DMS 273 (cell line): ENCODE data around the gene RPE65.
A peak's percentile ranks its signal among the peaks of the same experiment; 100 is the strongest.
"Not testable (repeated sequence)": the region's sequence is repeated elsewhere in the genome, so short reads cannot be mapped to it uniquely, and the experiment has no call there.

ENCODE experiments used
- DNase-seq: peaks from one replicate; lab custom pipeline; 2025; ENCODE audit not compliant: unreplicated experiment; lab: John Stamatoyannopoulos, UW

The RPE65 gene

DNA sequence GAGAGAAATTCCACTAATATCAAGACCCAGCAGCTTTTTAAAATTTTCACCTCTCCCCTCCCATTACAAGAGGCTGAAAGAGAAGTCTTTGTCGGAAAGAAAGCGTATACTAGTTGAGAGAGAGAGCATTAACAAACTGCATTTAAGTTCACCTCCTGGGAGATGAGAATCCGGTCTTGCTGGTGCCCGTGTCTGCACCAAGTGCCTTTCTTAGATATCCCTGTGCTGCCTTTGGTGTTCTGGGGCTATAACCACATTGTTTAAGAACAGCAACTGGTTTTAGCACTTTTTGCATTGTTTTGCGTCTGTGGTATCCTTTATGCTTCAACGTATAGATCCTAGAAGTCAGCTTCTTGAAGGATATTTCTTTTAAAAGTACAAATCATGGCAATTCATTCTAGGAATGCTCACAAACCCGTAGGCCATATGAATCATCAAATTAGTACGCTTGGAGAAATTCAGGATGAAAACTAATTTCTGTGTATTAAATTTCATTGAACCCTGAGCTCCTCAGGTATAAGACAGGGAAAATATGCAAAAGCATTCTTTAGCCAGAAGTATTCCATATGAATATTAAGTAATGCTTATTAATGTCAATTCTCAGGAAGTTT, 3.4 kb upstream of the RPE65 start:
- no peak for DNase-seq

DNA sequence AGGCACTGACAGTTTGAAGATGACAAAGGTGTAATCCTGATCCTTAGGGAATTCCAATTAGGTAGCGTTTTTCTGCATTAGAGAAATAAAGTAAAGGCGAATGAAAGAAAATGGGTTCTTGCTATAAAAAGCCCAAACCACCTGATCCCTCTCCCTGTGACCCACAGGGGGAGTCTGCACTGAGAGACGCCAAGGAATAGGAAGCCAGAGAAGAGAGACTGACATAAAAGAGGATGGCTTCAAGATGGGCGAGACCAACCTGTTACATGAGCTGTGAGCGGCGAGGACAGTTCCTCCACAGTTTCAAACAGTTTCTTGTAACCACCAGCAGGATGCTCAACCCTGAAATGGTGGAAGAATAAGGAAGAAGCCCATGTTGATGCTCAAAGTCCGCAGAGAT, 1.4 kb downstream of the RPE65 start:
- DNase-seq: no peak

DNA sequence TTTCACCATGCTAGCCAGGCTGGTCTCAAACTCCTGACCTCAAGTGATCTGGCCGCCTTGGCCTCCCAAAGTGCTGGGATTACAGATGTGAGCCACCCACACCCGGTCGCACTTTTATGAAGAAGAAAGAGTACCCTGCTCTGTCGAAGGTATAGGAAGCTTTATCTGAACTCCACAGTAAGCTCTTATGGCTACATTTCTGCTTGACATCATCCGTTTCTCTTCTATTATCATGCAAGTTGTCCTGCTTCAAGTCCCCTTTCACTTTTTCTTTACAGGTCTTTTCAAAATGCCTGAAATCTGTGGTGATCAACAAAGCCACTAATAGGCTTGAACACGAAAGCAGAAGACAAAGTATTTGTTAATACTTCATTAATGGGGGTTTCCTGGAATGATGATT, 4.0 kb downstream of the RPE65 start:
- DNase-seq: no peak

DNA sequence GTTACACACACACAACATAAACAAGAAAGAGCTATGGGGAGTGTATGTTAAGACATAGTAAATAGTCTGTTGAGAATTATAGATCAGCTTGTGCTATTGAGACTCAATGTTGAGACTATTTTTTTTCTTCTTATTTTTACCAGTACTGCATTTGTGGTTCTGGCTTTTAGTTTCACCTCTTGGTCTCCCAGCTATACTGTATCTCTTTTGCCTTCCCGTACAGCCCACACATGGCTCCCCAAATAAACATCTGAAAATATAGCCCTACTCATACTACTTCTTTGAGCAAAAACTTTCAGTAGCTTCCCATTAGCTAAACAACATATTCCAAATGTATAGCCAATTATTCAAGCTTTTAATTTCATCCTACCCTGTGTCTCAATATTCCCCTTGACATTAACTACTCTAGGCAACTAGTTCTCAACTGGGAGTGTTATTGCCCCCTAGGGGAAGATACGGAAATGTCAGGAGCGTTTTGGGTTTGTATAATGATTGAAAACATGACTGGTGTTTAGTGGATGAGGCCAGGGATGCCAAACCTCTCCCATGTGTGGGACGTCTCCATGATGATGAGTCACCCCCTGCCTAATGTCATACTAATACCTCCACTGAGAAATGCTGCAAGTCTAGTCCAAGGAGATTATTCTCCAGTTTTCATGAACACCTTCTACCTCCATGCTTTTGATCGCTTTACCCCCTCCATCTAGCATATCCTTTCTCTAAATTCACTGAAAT, 6.8 kb downstream of the RPE65 start:
- DNase-seq: peak; percentile 73

DNA sequence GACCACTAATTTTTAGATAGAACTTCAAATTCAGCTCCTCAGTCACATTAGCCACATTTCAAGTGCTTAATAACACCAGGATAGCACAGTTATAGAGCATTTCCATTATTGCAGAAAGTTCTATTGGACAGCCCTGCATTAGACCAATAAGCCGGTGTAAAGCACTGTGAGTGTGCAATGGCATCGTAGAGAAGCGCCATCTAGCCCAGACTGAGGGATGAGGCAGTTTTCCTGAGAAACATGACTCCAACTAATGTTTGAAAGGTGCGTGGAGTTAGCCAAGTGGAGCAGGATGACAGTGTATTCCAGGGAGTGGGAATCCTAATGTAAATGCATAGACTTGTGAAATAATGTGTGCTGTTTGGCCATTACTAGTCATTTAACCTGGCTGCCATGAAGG, 7.7 kb downstream of the RPE65 start:
- no peak for DNase-seq

DNA sequence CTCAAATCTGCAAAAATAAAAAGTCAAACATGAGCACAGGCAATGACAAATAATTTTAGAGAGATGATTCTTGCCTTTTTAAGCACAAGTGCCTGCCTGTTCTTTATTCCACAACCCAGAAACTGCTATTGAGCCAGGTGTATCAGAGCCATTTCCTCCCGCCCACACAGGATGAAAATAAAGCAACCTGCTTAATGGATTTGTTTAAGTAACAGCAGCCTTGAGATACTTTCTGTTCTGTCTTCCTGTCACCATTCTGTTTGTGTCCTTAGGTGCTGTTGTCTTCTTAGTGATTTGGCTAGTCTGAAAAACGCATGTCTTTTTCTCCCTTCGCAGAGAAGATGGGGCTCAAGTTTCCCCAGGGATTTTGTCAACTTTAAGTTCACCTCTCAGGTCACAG, 11.4 kb downstream of the RPE65 start:
- DNase-seq: no peak

DNA sequence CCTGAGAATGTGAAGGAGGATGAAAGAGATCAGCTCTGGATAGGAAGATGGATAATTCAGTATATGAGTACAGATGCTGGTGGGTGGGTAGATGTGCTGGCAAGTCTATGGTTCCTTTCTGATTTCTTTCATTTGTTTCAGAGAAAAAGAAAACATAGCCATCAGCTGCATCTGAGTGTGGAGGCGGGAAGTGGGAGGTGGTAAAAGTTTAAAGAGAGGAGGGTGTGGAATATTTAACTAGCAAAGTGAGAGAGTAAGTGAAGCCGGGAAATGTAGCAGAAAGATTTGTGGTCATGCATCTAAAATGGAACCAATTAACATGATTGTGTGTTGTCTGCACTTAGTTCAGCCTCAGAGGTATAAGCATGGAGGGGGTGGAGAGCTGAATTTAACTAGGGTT, 16.4 kb downstream of the RPE65 start:
- DNase-seq: no peak

DNA sequence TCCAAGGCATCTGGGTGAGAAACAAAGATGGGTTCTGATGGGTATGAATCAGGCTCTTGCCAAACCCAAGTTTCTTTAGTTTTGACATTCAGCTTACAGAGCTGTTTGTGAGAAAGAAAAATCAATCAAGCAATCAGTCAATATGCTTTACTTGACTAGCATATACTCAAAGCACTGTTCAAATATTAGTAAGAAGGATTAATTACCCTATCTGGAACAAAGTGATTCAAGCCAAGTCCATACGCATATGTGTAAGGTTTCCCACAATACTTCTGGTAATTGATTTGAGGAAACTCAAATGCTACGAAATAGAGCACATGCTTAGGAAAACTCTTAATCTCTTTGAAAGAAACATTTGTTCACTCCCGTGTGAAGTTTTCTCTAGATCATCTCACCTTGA, 18.7 kb downstream of the RPE65 start:
- DNase-seq: no peak

DNA sequence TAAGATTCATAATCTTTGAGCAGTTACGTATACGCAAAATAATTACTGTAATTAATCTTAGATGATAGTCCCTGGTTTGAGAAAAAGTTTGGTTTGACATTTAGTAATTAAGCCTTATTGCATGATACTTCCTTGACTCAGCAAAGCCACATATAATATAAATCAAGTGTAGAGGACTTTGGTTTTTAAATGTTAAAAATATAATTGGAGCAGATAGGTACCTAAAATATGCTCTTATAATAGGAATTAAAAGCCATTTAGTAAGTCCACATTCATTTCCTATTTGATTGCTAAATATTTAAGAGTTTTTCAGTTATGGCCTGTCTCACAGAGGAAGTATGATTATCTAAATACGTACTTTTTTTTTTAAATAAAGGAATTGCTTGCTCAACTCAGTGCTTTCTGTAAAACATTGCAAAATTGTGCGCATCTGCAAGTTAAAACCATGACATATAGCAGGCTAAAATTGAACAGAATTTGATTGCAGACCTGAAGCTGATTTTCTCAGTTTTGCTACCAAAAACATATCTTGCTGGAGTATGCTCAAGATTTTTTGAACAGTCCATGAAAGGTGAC, 20.4 kb downstream of the RPE65 start:
- no peak for DNase-seq

DNA sequence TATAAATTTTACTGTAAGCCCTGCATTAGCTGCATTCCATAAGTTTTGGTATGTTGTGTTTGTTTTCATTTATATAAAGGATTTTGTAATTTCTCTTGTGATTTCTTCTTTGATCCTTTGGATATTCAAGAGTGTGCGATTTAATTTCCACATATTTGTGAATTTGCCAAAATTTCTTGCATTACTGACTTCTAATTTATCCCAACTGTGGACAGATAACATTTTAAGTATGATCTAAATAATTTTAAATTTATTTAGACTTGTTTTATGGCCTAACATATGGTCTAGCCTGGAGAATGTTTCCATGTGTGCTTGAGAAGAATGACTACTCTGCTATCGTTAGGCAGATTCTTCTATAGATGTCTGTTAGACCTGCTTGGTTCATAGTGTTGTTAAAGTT, 23.2 kb downstream of the RPE65 start:
- DNase-seq: no peak

DNA sequence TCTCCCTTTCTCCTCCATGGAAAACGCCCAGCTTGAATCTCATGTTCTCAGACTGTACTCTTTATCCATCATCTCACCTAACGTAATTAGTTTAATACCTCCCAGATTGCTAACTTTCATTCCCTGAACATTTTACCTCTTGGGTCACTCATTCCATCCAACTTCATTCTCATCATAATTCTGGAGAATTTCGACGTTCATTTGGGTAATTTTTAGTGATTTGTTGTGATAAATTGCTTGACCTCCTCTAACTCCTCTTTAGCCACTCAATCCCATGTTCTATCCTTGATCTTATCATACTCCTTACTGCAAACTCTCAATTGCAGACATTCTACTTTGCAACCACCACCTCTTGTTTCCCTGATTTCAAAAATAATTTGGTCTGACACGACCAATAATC, 28.4 kb downstream of the RPE65 start:
- DNase-seq: no peak

DNA sequence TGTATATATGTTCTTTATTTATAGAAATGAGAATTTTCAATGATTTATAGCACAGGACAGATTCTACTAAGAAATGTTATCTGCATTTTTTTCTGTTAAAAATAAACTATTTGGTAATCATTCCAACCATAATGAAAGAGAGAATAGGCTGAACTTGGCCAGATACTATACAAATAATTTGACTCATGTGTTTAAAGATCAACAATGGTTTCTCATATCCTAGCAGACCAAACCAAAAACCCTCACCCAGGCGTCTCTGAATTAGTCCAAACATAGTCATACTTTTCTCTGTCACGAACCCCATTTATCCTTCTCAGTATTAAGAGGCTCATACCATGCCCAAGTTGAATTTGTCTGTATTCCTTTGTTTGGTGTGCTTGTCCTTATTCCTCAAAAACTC, 40.3 kb downstream of the RPE65 start:
- DNase-seq: no peak

DNA sequence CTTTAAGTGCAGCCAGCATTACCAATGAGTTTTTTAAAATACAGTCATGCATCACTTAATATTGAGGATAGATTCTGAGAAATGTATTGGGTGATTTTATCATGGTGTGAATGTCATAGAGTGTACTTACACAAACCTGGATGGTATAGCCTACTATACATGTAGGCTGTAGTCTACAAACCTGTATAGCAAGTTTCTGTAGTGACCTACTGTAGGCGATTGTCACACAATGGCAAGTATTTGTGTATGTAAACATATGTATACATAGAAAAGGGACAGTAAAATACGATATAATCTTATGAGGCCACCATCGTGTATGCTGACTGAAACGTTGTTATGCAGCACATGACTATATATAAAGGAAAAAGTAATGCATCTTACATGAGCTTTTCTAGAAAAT, 48.2 kb downstream of the RPE65 start:
- no peak for DNase-seq

DNA sequence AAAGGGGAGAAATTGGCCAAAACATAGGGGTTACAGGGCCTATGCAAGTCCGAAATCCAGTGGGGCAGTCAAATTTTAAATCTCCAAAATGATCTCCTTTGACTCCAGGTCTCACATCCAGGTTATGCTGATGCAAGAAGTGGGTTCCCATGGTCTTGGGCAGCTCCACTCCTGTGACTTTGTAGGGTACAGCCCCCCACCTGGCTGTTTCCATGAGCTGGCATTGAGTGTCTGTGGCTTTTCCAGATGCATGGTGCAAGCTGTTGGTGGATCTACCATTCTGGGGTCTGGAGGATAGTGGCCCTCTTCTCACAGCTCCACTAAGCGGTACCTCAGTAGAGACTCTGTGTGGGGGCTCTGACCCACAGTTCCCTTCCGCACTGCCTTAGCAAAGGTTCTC, 54.2 kb downstream of the RPE65 start:
- DNase-seq: not testable (repeated sequence)

DNA sequence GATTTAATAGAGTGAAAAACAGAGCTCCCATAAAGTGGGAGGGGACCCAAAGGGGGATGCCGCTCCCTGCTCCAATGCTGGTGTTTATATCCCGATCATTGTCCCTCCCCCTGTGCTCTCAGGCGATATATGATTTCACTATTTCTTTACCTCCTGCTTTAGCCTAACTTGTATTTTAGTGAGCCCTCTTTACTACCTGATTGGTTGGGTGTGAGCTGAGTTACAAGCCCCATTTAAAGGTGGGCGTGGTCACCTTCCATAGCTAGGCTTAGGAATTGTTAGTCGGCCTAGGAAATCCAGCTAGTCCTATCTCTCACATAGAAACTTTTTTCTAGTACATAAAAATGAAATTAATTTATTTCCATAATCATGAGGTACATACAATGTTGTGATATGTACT, 57.3 kb downstream of the RPE65 start:
- not testable (repeated sequence) for DNase-seq

DNA sequence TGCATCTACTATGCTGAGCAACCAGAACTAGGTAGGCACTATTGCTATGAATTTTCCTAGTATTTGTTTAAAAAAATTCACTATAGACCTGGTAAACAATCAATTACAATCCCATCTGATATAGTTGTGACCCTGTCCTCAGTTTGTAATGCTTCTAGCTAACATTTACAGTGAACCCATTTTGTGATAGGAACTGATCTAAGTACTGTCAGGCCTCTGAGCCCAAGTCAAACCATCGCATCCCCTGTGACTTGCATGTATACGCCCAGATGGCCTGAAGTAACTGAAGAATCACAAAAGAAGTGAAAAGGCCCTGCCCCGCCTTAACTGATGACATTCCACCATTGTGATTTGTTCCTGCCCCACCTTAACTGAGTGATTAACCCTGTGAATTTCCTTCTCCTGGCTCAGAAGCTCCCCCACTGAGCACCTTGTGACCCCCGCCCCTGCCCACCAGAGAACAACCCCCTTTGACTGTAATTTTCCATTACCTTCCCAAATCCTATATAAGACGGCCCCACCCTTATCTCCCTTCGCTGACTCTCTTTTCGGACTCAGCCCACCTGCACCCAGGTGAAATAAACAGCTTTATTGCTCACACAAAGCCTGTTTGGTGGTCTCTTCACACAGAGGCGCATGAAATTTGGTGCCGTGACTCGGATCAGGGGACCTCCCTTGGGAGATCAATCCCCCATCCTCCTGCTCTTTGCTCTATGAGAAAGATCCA, 63.8 kb downstream of the RPE65 start:
- DNase-seq: not testable (repeated sequence)

DNA sequence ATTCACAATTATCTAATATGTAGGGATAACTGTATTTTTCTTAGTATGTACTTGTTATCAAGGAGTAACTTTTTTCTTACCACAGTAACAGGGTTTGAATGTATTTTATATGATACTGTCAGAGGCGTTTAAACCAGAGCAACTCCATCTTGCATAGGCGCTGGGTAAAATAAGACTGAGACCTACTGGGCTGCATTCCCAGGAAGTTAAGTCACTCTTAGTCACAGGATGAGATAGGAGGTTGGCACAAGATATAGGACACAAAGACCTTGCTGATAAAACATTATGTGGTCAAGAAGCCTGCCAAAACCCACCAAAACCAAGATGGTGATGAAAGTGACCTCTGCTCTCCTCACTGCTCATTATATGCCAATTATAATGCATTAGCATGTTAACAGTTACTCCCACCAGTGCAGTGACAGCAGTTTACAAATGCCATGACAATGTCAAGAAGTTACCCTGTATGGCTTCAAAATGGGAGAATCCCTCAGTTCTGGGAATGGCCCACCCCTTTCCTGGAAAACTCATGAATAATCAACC, 64.8 kb downstream of the RPE65 start:
- no peak for DNase-seq

DNA sequence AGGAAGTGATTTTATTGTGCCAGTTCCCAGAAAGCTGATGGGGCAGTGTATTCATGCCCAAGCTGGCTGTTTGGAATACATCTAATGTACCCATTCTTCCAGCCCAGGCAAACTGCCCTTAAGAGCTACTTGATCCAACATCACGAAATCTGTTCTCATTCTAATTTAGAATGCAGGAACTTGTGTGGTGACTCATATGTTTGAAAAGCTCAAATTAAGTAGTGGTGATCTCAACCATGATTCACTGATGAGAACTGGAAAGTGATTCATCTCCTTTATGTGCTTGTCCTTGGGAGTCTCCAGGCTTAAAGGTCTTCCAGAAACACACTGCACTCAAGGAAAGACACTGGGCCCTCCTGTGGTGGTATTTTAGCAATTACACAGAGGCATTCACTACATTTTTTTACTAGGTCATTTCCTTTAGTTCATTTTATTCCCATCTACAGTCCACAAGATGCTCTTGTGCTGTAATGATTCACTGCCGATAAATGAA, 65.4 kb downstream of the RPE65 start:
- peak; percentile 55 for DNase-seq

DNA sequence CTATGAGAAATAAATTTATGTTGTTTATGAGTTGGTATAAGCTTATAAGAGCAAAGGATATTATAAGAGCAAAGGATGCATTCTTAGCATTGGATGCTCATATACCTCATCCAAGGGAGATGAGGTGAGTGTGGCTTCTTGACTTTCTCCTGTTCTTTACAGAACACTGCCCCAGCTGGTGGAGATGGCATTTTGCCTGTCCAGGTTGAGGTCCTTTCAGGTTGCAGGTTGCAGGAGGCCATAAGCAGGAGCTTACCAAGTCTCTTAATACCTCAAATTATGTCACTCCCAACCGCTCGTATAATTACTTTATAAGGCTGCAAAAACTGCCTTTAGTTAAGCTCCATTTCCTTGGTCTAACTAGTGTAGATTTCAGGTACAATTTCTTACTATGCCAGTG, 66.7 kb downstream of the RPE65 start:
- DNase-seq: no peak

DNA sequence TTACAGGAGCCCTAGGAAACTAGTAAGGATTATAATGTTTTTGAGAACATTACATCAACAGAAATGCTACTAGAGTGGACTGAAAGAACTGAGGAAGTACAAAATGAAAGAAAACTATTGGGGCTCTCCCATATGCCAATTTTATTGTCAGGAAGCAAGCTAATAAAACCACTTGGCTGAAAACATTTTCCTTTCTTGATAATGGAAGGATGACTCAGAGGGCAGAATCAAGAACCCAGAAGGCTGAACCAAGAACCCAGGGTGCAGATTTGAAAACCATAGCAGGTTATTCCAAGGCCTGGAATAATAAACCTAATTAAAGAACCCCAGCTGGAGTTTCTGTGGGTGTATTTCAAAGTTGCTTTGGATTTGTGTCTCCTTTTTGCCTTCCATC, 70.7 kb downstream of the RPE65 start:
- no peak for DNase-seq
